HG03097 (cell line): ENCODE data around the gene SMIM31.

ENCODE experiments used
- ATAC-seq: cut with Tn5 transposase; IDR thresholded peaks from one replicate; pipeline ENCODE4 v1.9.1; 2021; ENCODE audit not compliant: unreplicated experiment, low FRiP score

SMIM31 gene

DNA sequence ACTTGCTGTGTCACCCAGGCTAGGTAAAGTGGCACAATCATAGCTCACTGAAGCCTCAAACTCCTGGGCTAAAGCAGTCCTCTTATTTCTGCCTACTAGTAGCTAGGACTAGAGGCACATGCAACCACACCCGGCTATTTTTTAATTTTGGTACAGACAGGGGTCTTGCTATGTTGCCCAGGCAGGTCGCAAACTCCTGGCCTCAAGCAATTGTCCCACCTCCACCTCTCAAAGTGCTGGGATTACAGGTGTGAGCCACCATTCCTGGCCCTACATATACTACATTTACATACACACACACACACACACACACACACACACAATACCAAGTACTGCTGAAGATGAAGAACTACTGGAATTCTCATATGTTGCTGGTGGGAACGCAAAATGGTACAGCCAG, 26.9 kb downstream of the SMIM31 start:
- ATAC-seq: no peak

DNA sequence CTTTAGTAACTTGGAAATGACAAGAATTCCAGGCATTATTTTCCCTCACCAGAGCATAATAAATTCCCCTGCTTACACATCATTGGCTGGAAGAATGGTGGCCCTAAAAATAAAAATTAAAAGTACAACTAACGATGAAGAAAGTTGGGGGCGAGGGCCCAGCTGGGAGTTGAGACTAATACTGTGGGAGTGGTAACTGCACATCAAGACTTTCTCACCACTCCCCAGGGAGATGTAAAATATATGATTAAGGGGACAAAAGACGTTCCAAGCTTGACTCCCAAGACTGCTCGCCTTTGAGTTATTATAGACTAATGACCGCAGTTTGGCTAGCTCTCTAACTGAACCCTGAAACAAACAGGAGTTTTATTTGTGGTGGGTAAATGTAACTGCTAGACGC, 30.0 kb downstream of the SMIM31 start:
- no peak for ATAC-seq

DNA sequence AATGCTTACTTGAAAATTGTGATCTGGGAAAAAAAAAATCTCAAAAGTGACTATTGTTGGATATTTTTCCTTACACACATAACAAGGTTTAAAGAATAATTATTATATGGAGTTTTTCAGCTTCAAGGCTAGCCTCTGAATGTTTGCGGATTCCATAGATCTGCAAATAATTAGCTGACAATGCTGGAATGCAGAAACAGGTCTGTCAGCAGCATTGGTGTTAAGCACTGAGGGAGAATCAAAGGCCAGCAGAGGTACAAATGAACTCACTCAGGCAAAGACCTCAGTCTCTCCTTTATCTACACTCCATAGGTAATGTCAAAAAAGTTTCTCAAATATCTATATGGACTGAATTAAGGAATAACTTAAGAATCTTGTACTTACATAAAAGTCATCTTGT, 35.1 kb downstream of the SMIM31 start:
- no peak for ATAC-seq

DNA sequence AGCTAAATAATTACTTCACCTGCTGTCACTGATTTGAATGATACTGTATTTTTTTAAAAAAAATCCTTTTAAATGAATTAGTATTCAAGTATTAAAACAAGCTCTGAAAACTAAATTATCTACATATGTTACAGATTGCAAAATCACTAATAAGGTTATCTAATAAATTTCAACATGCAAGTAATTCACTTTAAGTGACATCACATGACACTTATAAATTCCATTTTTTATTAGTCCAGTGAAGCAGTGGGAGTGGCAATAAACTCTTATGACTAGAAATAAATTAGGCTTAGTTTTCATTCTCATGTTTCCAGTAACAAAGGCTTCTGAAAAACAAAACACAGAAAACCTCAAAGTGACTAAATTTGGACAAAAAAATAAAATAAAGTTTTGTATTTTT, 36.3 kb downstream of the SMIM31 start:
- ATAC-seq: no peak

DNA sequence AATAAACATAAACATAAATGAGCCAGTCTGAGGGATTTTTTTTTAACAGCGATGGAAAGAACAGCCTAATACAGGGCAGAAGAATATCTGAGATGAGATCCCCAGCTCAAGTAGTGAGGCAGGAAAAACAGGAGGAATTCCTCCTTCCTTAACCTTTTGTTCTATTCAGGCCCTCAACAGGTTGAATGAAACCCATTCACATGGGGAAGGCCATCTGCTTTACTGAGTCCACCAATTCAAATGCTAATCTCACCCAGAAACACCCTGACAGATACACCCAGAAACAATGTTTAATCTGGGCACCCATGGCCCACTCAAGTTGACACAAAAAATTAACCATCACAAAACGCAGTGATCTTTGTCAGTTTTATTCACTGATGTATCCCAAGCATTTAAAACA, 45.5 kb downstream of the SMIM31 start:
- ATAC-seq: no peak

DNA sequence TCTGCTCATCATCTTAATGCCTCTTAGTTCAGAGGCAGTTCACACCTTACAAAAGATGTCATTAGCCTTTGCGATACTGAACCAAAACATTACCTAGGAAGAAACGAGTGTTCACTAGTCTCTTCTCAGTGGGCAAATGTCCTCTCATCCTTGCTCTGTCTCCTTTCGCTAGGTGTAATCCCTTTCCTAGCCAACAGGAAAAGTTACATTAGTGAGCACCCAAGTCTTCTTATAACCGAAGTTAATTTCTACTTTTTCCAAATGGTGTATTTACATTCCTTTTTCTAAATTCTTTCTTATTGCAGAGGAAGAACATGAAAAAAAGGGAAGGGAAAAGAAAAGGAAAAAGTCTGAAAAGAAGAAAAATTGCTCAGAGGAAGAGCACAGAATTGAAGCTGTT, 46.9 kb downstream of the SMIM31 start:
- no peak for ATAC-seq

DNA sequence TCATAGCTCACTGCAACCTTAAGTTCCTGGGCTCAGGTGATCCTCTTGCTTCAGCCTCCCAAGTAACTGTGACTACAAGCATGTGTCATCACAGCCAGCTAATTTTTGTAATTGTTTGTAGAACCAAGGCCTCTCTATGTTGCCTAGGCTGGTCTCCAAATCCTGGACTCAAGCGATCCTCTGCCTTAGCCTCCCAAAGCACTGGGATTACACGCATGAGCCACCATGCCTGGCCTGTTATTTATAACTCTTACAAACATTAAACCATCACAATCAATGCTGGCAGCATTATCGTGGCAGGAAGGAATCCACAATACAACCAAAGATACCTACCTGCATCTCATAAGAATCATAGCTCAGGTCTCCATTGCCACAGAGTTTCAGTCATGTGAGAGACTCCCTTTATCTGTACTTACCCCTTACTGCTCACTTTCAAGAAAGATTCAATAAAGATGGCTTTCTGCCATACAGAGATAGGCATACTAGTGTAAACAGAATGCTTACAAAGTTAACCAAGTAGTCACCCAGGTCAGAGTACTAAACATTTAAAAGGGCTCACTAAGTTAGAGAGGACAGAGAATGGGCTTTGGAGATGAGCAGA, 48.5 kb downstream of the SMIM31 start:
- ATAC-seq: no peak

GRCh38 chr4:164803702-164804101, 49.8 kb downstream of the SMIM31 start:
- ATAC-seq: no peak

GRCh38 chr4:164807611-164808010, 53.7 kb downstream of the SMIM31 start:
- no peak for ATAC-seq

DNA sequence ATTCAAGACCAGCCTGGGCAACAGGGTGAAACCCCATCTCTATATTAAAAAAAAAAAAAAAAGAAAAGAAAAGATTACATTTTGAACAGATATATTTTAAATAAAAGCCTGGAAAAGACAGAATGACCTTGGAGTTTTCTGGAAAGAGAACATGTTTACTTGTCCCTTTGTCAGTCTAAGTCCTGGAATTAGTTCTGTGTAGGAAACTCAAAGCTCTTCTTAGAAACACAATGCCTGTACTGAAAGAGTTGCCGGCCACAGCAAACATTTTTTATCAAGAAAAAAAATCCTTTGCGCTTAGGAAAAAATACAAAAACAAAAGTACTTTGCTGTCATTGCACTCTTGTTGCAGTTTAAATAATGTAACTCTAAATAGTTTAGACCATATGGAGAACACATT, 59.6 kb downstream of the SMIM31 start:
- no peak for ATAC-seq

DNA sequence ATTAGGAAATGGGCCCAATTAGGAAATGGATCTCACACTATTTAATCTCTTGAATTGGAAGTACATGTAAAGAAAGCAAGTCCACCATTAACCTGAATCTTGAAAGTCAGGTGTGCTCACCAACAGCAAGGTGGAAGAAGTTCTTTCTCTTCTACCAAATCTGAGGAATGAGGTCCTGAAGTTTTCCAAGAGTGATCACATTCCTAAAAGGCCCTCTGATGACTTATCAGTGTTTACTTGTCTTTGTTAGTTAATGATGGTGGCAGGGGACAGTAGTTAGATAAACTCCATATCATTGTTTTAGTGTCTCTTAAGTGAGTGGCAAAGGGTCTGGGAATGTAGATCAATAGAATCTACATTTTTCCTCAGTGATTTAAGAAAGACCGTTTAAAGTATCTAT, 61.8 kb downstream of the SMIM31 start:
- ATAC-seq: no peak

DNA sequence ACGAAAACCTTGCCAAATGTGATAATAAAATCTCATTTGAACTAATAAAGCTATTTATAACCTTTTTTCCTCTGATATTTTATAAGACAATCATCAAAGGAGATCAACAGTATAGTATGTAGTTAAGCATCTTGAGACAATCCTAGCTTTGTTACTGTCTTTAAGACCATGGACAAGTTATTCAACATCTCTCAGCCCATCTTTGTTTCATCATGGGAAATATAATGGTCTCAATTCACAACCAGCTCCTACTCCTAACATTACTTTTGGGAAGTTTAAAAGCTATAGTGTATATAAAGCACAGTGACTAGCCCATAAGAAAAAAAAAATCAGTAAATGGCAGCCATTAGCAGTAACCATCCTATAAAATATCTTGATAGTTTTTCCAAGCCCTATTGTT, 65.4 kb downstream of the SMIM31 start:
- no peak for ATAC-seq

DNA sequence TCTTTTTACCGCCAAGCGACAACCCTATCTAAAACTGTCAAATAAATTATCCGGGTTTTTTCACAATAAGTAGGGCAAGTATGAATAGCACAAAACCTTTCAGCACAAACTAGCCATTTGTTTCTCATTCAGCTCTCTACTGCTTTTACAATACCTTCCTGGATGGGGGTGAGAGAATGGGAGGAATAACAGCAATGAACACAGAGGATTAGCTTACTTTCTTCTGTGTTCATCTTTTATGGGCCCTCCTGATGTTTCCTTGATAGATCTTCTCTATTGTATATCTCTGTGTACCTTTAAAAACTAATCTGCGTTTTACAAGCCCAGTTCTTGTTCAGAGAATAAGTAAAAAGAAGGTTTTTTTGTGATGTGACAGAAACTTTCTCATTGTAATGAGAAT, 67.8 kb downstream of the SMIM31 start:
- ATAC-seq: no peak

DNA sequence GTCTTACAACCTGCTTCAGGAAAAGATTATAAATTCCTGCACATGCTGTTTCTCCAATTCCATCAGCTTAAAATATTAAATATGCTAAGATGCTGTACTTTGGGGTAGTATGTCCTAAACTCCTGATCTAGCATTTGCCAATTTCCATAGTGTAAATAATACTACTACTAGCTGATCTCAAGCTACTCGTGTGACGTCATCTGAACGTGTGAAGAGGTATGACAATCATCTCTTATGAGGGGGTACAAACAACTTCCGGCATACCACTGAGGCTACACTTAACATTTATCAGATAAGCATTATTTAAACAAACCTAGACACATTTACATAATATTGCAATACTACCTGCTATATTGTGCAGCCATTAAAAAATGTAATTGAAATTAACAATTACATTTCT, 70.7 kb downstream of the SMIM31 start:
- ATAC-seq: no peak

DNA sequence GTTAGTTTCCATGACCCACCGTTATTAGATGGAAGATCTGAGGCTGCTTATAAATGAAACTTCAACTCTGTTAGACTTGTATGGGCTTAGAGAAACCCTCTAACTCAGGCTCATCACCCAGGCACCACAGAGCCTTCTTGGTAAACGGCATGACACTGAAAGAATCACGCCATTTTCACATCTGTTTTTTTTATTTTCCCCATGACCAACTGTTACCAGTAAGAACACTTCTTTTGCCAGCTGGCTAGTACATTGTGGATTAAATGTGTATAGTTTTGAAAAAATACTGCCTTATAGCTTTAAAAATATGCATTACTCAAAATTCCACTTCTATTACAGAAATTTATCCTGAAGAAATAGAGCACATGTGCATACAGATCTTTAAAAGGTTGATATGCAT, 75.0 kb downstream of the SMIM31 start:
- ATAC-seq: no peak

- ATAC-seq: no peak
Measured at GRCh38 chr4:164846566-164846965, 92.6 kb downstream of the SMIM31 start.

- no peak for ATAC-seq
Measured at GRCh38 chr4:164847016-164847415, 93.1 kb downstream of the SMIM31 start.

DNA sequence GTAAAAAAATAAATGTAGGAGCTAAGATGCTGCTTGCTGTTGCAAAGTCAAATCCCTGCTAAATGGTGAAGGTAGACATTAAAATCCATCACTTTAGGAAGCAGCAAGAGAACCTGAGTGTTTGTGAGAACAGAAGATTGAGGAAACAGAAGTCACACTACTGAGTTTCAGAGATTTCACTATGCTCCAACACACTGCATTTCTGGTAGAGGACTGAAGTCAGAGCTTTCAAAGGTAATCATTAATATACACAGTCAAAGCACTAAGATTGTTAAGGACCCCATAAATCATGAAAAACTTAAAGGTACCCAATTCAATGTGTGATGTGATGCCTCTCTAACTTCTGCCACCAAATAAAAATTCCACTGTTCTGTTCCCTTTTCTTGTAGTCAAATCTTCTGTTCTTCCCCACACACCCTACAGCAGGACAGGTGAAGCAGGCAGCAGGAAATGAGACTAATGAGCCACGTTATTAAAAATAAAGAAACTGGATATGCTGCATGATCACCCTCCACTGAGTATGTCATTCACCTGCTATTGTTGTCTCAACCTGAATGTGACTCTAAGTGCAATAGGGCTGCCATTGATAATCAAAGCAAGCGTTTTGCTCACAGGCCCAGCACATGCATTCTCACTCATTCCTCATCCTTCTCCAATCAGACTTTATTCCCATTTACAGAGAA, 94.2 kb downstream of the SMIM31 start:
- ATAC-seq: peak; percentile 84
